ENCODE data around the gene ERFE. TPM values are rescaled to one million over a fixed set of nuclear protein-coding genes. Genes with fewer than 3 reads are reported as not detected.

ERFE gene
- total RNA-seq, 4 donors from 2014 or later: 0.35 to 0.94 (median 0.74) TPM; not detected in 1

DNA sequence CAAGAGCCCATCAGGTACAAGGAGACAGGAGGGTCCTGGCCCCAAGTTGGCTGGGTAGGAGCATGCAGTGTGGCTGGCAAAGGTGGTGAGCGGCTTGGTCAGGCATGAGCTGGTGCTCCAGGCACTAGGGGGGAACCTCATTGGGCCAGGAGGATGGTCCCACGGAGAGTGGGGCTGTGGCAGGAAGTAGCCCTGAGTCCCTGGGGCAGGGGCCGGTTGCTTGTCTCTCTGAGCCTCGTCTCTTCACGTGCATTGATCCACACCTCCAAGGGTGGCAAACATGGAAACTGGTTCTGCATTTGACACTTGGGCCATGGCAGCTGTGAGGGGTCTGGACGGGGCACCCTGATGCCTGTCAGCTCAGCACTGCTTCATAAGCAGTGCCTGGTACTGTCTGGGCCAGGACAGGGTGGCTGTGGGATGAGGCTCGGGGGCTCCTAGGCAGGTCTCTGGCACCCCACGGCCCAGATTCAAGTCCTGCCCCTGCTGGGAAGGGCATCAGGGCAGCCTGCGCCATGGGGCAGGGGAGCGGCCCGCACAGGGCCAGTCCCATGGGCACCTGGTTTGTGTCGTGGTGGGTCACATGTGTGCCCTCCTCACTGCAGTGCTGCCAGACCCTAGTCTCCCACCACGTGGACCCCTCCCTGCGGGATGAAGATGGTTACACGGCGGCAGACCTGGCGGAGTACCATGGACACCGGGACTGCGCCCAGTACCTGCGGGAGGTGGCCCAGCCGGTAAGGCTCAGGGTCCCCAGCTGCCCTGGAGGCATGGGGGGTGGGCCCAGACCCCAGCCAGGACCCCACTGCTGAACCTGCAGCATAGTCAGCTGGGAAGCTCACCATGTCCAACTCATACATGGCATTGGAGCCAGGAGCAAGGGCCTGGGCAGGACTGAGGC is 42.2 kb upstream of the ERFE start:
- no peaks in the 10 kb centered on the region for H3K36me3 ChIP-seq

DNA sequence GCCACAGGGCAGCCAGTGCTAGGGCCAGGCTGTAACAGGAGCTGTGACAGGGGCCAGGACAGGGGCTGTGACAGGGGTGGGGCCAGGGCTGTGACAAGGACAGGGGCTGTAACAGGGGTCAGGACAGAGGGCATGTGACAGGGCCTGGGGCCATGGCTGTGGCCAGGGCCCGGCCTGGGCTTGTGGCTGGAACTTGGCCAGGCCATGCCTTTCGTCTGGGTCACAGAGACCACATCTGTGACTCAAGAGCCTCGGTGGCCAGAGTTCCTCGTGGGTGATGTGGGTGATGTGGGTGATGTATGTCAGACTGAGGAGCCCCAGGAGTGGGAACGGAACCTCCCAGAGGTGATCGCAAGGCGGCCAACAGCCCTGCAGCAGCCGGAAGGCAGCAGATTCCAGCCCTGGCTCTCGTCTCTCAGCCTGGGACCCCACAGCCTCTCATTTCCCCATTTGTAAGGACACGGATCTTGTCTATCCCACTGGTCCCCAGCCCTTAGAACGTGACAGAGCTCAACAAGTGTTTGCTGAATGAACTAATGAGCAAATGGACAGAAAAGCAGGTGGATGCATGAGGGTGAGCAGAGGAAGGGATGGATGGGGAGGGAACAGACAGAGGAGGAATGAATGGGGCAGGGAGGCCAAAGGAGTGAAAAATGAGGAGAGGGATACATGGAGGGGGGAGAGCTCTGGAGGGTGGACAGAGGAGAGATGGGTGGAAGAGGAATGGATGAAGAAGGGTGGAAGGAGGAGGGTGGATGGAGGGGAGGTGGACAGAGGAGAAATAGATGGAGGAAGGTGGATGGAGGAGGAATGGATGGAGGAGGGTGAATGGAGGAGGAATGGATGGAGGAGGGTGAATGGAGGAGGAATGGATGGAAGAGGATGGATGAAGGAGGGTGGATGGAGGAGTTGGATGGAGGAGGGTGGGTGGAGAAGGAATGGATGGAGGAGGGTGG is 41.3 kb upstream of the ERFE start:
- Histone ChIP-seq H3K4me3 (no peak overlapping the region), H3K9me3 (peaks cover 0 to 5% (median 0%) of the 10 kb centered on the region in 3 donors), H3K27ac (no peak overlapping the region), H3K36me3 (no peaks in the 10 kb centered on the region), H3K27me3 (peaks cover 20% of the 10 kb centered on the region), H3K4me1 (no peaks in the 10 kb centered on the region)
- TF ChIP-seq POLR2AphosphoS5 (IDR thresholded peaks at IDR 0.05) (no peak), POLR2A (IDR thresholded peaks at IDR 0.05) (no peak)
- no peak for ATAC-seq
- 86% methylated on average over 1 of the region's 11 CpGs; no CpG with 5 or more reads in 1 of the 2 donors for WGBS, 2 donors (ENCODE audit: low coverage in 1 of 2)

More for the DNA sequence above, 42.2 kb upstream of the ERFE start:
- ATAC-seq: no peak
- no peaks in the 10 kb centered on the region for H3K4me1 ChIP-seq
- H3K9me3 ChIP-seq: peaks cover 0 to 9% (median 0%) of the 10 kb centered on the region in 3 donors
- H3K4me3 ChIP-seq: no peak overlapping the region
- WGBS, 2 donors (ENCODE audit: low coverage in 1 of 2): 76% methylated on average over 5 of the region's 21 CpGs; no CpG with 5 or more reads in 1 of the 2 donors
- H3K27me3 ChIP-seq: peaks cover 20% of the 10 kb centered on the region
- no peak for TF ChIP-seq POLR2AphosphoS5 (IDR thresholded peaks at IDR 0.05)
- no peak for TF ChIP-seq POLR2A (IDR thresholded peaks at IDR 0.05)
- TF ChIP-seq EP300 (IDR thresholded peaks at IDR 0.05): no peak
- TF ChIP-seq, protein P1, sequence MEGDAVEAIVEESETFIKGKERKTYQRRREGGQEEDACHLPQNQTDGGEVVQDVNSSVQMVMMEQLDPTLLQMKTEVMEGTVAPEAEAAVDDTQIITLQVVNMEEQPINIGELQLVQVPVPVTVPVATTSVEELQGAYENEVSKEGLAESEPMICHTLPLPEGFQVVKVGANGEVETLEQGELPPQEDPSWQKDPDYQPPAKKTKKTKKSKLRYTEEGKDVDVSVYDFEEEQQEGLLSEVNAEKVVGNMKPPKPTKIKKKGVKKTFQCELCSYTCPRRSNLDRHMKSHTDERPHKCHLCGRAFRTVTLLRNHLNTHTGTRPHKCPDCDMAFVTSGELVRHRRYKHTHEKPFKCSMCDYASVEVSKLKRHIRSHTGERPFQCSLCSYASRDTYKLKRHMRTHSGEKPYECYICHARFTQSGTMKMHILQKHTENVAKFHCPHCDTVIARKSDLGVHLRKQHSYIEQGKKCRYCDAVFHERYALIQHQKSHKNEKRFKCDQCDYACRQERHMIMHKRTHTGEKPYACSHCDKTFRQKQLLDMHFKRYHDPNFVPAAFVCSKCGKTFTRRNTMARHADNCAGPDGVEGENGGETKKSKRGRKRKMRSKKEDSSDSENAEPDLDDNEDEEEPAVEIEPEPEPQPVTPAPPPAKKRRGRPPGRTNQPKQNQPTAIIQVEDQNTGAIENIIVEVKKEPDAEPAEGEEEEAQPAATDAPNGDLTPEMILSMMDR (IDR thresholded peaks at IDR 0.05): no peak
- H3K27ac ChIP-seq: no peak overlapping the region

DNA sequence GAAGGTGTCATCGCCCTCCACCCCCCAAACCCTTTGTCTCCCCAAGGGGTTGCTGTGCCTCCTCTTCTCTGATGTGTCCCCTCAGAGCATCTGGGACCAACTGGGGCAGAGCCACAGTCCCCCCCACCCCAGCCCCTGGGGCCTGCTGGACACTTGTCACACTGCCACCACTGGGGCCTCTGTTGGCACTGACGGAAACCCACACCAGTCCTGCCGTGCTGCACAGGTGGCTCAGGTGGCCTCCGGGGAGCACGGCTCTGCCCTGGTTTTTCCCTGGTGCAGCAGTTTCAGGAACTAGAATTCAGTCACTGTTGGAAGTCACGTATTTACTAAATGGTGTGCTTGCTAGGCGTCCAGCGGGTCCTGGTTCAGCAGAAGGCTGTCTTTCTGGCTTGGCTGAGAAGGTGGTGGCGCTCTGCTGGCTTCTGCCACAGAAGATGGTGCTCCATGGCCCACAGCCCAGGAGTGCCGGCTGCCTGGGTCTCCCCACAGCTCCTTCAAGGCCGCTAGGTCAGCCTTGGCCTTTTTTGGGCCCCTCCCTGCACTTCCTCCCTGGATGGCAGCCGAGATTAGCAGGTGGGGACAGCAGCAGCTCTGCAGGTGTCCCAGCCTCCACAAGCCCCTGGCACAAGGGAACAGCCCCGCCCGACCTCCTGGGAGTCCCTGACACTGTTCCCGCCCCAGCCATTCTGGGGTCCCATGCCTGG is 38.9 kb upstream of the ERFE start:
- Histone ChIP-seq H3K9me3 (no peaks in the 10 kb centered on the region), H3K27ac (no peak overlapping the region), H3K27me3 (peaks cover 20% of the 10 kb centered on the region), H3K36me3 (no peaks in the 10 kb centered on the region), H3K4me1 (no peaks in the 10 kb centered on the region), H3K4me3 (no peak overlapping the region)
- ATAC-seq: no peak
- TF ChIP-seq POLR2A (IDR thresholded peaks at IDR 0.05) (no peak), EP300 (IDR thresholded peaks at IDR 0.05) (no peak), POLR2AphosphoS5 (IDR thresholded peaks at IDR 0.05) (no peak)
- TF ChIP-seq, protein P1 (IDR thresholded peaks at IDR 0.05): no peak
- 85% methylated on average over 6 of the region's 15 CpGs; no CpG with 5 or more reads in 1 of the 2 donors for WGBS, 2 donors (ENCODE audit: low coverage in 1 of 2)

DNA sequence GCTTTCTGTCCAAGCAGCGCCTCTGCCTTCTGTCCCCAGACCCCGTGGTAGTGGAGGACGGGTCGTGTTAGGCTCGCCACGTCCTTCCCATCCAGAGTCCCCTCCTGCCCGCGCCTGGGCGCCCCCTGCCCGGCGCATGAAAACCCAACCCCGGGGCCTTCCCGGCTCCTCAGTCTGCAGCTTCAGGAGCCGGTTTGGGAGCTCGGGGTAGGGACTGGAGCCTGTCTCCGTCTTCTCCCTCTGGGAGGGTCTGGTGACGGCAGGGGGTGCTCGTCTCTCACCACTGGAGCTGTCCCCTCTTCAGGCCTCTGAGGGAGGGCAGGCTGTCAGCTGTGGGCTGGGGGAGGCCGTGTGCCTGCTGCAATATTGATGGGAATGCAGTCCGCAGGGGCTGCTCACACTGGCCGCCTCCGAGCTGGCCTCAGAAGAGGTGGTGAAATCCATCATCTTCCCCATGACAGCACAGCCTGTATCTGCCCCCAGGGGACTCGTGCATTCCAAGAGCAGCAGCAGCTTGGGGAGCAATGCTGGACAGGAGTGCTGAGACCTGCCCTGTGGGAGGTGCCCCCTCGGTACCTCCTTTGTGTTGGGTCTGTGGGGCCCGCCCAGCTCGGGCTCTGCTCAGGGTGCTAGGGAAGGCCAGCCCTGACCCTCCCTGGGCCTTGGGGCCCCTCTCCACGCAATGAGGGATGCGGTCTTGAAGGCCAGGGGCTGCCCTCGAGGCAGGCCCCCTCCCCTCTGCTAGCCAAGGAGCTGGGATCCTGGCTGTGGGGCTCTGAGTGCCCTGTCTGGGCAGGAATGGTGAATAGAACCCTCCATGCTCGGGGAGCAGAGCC is 38.1 kb upstream of the ERFE start:
- TF ChIP-seq POLR2A (IDR thresholded peaks at IDR 0.05) (no peak), POLR2AphosphoS5 (IDR thresholded peaks at IDR 0.05) (no peak), EP300 (IDR thresholded peaks at IDR 0.05) (no peak)
- TF ChIP-seq, protein P1 (IDR thresholded peaks at IDR 0.05): peak in 1 of 4 experiments; percentile 12
- no peaks in the 10 kb centered on the region for H3K4me1 ChIP-seq
- no peaks in the 10 kb centered on the region for H3K36me3 ChIP-seq
- H3K9me3 ChIP-seq: no peaks in the 10 kb centered on the region
- H3K27me3 ChIP-seq: peaks cover 20% of the 10 kb centered on the region
- H3K4me3 ChIP-seq: no peak overlapping the region
- no peak overlapping the region for H3K27ac ChIP-seq
- ATAC-seq: no peak
- WGBS, 2 donors (ENCODE audit: low coverage in 1 of 2): 27% methylated on average over 3 of the region's 30 CpGs; no CpG with 5 or more reads in 1 of the 2 donors

Data from gastroesophageal sphincter (tissue), 4 donors.